ENCODE results near the gene PUS1.

The PUS1 gene

GRCh38 chr12:131903270-131904255 is 25.5 kb upstream of the PUS1 start:
- no peak for DNase-seq (ENCODE audit: low spot score)
- TF ChIP-seq CTCF (IDR thresholded peaks at IDR 0.05; ENCODE audit: extremely low read depth, insufficient read depth, missing control alignments): no peak
- in situ Hi-C loops (cut with MboI; ENCODE audit: low pct_unique_long_range_greater_than_20kb, low sequenced_read_pairs, unreplicated experiment): no loop called here

GRCh38 chr12:131904346-131904745 is 24.7 kb upstream of the PUS1 start:
- TF ChIP-seq CTCF (IDR thresholded peaks at IDR 0.05; ENCODE audit: extremely low read depth, insufficient read depth, missing control alignments): no peak
- no peak for DNase-seq (ENCODE audit: low spot score)
- in situ Hi-C loops (cut with MboI; ENCODE audit: low pct_unique_long_range_greater_than_20kb, low sequenced_read_pairs, unreplicated experiment): no loop called here

GRCh38 chr12:131905081-131905629 is 23.9 kb upstream of the PUS1 start:
- no peak for DNase-seq (ENCODE audit: low spot score)
- TF ChIP-seq CTCF (IDR thresholded peaks at IDR 0.05; ENCODE audit: extremely low read depth, insufficient read depth, missing control alignments): no peak
- in situ Hi-C loops (cut with MboI; ENCODE audit: low pct_unique_long_range_greater_than_20kb, low sequenced_read_pairs, unreplicated experiment): no loop called here

GRCh38 chr12:131905630-131906091 is 23.4 kb upstream of the PUS1 start:
- no peak for TF ChIP-seq CTCF (IDR thresholded peaks at IDR 0.05; ENCODE audit: extremely low read depth, insufficient read depth, missing control alignments)

GRCh38 chr12:131907379-131908091 is 21.5 kb upstream of the PUS1 start:
- TF ChIP-seq CTCF (IDR thresholded peaks at IDR 0.05; ENCODE audit: extremely low read depth, insufficient read depth, missing control alignments): no peak
- no peak for DNase-seq (ENCODE audit: low spot score)
- in situ Hi-C loops (cut with MboI; ENCODE audit: low pct_unique_long_range_greater_than_20kb, low sequenced_read_pairs, unreplicated experiment): no loop called here

More at GRCh38 chr12:131905630-131906091, 23.4 kb upstream of the PUS1 start:
- no peak for DNase-seq (ENCODE audit: low spot score)
- in situ Hi-C loops (cut with MboI; ENCODE audit: low pct_unique_long_range_greater_than_20kb, low sequenced_read_pairs, unreplicated experiment): no loop called here

Measured in GM13977 (cell line).